SU-DHL-6 (cell line): ENCODE measurements around the gene EXOC6B.

Experiments
- H2AFZ ChIP-seq: fragments of 200-600 bp; sonication (generic); 2 replicates; pipeline ENCODE4 v1.6.1; 2014; ENCODE audit warnings: low read depth, mild to moderate bottlenecking, moderate library complexity, mixed read lengths, antibody characterized with exemption, low read length; ENCODE audit not compliant: severe bottlenecking
- H3F3A ChIP-seq: fragments of 200-600 bp; shearing (Covaris generic); 2 replicates; pipeline ENCODE4 v1.6.0; 2016; ENCODE audit warnings: antibody characterized with exemption, mild to moderate bottlenecking; ENCODE audit not compliant: insufficient read depth
- H3K27ac ChIP-seq: fragments of 200-600 bp; sonication (generic); 2 replicates; pipeline ENCODE4 v1.5.1; 2016; ENCODE audit warnings: low read depth, mild to moderate bottlenecking, low read length, moderate library complexity, mixed read lengths
- H3K27me3 ChIP-seq: fragments of 200-600 bp; sonication (generic), shearing (Covaris generic); 2 replicates; pipeline ENCODE4 v1.6.0; 2014; ENCODE audit warnings: mild to moderate bottlenecking, low read length
- H3K36me3 ChIP-seq: fragments of 200-600 bp; sonication (generic); 2 replicates; pipeline ENCODE4 v1.6.1; 2014; ENCODE audit warnings: mild to moderate bottlenecking, low read length, mixed read lengths
- H3K4me2 ChIP-seq: fragments of 300-600, 200-600 bp; shearing (Covaris generic), sonication (generic); 2 replicates; pipeline ENCODE4 v1.6.0; 2014; ENCODE audit warnings: low read length, low read depth, mild to moderate bottlenecking; ENCODE audit not compliant: poor library complexity, severe bottlenecking
- H3K4me3 ChIP-seq: fragments of 200-600 bp; sonication (generic); 2 replicates; pipeline ENCODE4 v1.5.1; 2014; ENCODE audit warnings: antibody characterized with exemption, low read length, mild to moderate bottlenecking, mixed read lengths; ENCODE audit not compliant: insufficient read depth, poor library complexity, severe bottlenecking
- H3K79me2 ChIP-seq: fragments of 200-600 bp; sonication (generic); 2 replicates; pipeline ENCODE4 v1.6.1; 2014; ENCODE audit warnings: mild to moderate bottlenecking, low read length, moderate library complexity; ENCODE audit not compliant: insufficient read depth
- H3K9ac ChIP-seq: fragments of 200-600 bp; sonication (generic); 2 replicates; pipeline ENCODE4 v1.7.0; 2014; ENCODE audit warnings: mild to moderate bottlenecking, low read length
- H3K9me2 ChIP-seq: fragments of 200-600 bp; sonication (generic); replicated peaks from 2 replicates; pipeline ENCODE4 v1.6.1; 2014; ENCODE audit warnings: low read length; ENCODE audit not compliant: insufficient read depth
- H3K9me3 ChIP-seq: fragments of 200-600 bp; sonication (generic); 2 replicates; pipeline ENCODE4 v1.6.1; 2014; ENCODE audit warnings: low read length, mixed read lengths; ENCODE audit not compliant: insufficient read depth
- H4K20me1 ChIP-seq: fragments of 200-600 bp; sonication (generic); 2 replicates; pipeline ENCODE4 v1.6.1; 2014; ENCODE audit warnings: low read depth, mild to moderate bottlenecking, antibody characterized with exemption, low read length, moderate library complexity, mixed read lengths
- CTCF ChIP-seq: fragments of 200-600 bp; sonication (generic); IDR thresholded peaks from one replicate; pipeline ENCODE4 v1.5.1; 2017; ENCODE audit warnings: antibody characterized with exemption, mild to moderate bottlenecking, low read length, moderate library complexity; ENCODE audit not compliant: insufficient read depth, poor library complexity, severe bottlenecking
- EZH2phosphoT487 ChIP-seq: fragments of 200-600 bp; sonication (generic), shearing (Covaris generic); conservative IDR thresholded peaks from 2 replicates; pipeline ENCODE4 v1.6.1; 2018; ENCODE audit warnings: mild to moderate bottlenecking, antibody characterized with exemption, low read length, moderate library complexity, mixed read lengths

Gene EXOC6B

GRCh38 chr2:72237549-72237948 is 588.3 kb downstream of the EXOC6B start:
- H3K36me3 ChIP-seq, result no peaks in the 10 kb centered on the region

GRCh38 chr2:72236445-72237067 is 589.3 kb downstream of the EXOC6B start:
- Histone ChIP-seq H3K27ac (no peak overlapping the region), H3K9me2 (no peaks in the 10 kb centered on the region), H3K36me3 (no peaks in the 10 kb centered on the region), H3F3A (no peaks in the 10 kb centered on the region), H3K9me3 (no peaks in the 10 kb centered on the region), H3K4me3 (no peak overlapping the region), H4K20me1 (no peaks in the 10 kb centered on the region), H2AFZ (no peak overlapping the region), H3K27me3 (no peaks in the 10 kb centered on the region), H3K79me2 (no peaks in the 10 kb centered on the region), H3K9ac (no peak overlapping the region), H3K4me2 (no peak overlapping the region)
- TF ChIP-seq EZH2phosphoT487 (no peak), CTCF (no peak)

More at GRCh38 chr2:72237549-72237948, 588.3 kb downstream of the EXOC6B start:
- no peak overlapping the region for H3K9ac ChIP-seq
- H3K79me2 ChIP-seq, result no peaks in the 10 kb centered on the region
- no peaks in the 10 kb centered on the region for H3K27me3 ChIP-seq
- H4K20me1 ChIP-seq, result no peaks in the 10 kb centered on the region
- no peaks in the 10 kb centered on the region for H3K9me2 ChIP-seq
- no peak overlapping the region for H3K4me3 ChIP-seq
- H3K9me3 ChIP-seq, result no peaks in the 10 kb centered on the region
- H2AFZ ChIP-seq, result no peak overlapping the region
- no peak overlapping the region for H3K4me2 ChIP-seq
- H3K27ac ChIP-seq, result no peak overlapping the region
- no peaks in the 10 kb centered on the region for H3F3A ChIP-seq
- TF ChIP-seq CTCF, result no peak

DNA sequence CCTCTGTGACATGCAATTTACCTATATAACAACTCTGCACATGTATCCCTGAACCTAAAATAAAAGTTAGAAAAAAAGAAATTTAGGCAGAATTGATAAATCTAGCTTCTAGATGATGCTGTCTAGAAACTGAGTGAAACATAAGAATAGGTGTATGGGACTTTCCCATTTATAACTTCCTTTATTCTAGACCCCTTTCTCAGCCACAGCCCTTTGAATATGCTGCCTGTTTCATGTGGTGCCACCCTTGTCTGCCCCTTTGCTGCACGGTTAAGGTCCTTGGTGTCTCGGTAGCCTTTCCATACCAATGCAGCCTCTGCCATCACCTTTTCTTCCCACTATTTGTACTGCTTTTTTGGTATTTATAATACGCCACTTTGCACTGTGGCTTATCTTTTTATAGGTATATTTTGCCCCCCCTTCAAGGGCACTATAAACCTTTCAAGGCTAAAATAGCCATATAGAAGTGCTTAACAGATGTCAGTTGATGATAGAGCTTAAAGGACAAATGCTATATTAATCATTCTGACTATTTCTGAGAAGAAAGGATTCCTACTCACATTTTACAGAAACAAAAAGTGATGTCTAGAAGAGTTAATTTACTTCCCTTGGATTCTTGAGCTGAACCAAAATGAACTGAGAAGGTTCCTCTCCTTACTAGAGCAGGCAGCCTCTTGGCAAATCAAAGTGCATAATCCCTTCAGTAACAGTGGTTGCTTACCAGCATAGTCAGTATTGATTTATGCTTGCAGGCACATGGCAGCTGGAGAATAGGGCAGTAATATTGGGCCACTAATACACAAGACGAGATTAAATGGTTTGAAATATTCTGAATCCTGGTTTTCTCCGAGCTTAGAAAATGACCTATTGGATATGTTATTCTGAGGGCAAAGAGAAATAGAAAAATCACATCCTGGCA is 590.1 kb downstream of the EXOC6B start:
- Histone ChIP-seq H3K27me3 (no peaks in the 10 kb centered on the region), H3F3A (no peaks in the 10 kb centered on the region), H3K9me3 (no peaks in the 10 kb centered on the region), H3K9me2 (no peaks in the 10 kb centered on the region), H3K4me2 (no peak overlapping the region), H3K9ac (no peak overlapping the region), H3K4me3 (no peak overlapping the region), H4K20me1 (no peaks in the 10 kb centered on the region), H3K27ac (no peak overlapping the region), H3K36me3 (no peaks in the 10 kb centered on the region), H3K79me2 (no peaks in the 10 kb centered on the region), H2AFZ (no peak overlapping the region)
- TF ChIP-seq EZH2phosphoT487 (no peak), CTCF (no peak)
